ENCODE measurements around the gene DCUN1D2.

The DCUN1D2 gene

GRCh38 chr13:113536461-113537110, 46.1 kb upstream of the DCUN1D2 start:
- no peak for FAIRE-seq
- DNase-seq (ENCODE audit: insufficient read length, low spot score), result no peak
- TF ChIP-seq, protein P1, sequence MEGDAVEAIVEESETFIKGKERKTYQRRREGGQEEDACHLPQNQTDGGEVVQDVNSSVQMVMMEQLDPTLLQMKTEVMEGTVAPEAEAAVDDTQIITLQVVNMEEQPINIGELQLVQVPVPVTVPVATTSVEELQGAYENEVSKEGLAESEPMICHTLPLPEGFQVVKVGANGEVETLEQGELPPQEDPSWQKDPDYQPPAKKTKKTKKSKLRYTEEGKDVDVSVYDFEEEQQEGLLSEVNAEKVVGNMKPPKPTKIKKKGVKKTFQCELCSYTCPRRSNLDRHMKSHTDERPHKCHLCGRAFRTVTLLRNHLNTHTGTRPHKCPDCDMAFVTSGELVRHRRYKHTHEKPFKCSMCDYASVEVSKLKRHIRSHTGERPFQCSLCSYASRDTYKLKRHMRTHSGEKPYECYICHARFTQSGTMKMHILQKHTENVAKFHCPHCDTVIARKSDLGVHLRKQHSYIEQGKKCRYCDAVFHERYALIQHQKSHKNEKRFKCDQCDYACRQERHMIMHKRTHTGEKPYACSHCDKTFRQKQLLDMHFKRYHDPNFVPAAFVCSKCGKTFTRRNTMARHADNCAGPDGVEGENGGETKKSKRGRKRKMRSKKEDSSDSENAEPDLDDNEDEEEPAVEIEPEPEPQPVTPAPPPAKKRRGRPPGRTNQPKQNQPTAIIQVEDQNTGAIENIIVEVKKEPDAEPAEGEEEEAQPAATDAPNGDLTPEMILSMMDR (IDR thresholded peaks at IDR 0.05; ENCODE audit: insufficient read depth, missing control alignments), result no peak

DNA sequence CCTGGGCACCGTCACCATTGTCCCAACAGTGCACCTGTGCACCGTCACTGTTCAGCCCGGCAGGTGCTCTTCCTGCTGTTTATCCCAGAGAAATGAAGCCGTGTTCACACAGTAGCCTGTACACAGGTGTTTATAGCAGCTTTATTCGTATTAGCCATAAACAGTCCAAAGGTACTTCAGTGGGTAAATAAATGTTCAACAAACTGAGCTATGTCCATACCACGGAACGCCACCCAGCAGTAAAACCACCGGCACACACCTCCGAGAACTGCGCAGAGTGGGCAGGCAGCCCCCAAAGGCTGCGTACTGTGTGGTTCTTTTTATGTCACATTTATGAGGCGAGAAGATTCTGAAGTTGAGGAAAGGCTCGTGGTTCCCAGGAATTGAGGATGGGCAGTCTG, 44.9 kb upstream of the DCUN1D2 start:
- no peak for FAIRE-seq
- DNase-seq (ENCODE audit: insufficient read length, low spot score), result no peak
- TF ChIP-seq, protein P1 (IDR thresholded peaks at IDR 0.05; ENCODE audit: insufficient read depth, missing control alignments), result no peak

DNA sequence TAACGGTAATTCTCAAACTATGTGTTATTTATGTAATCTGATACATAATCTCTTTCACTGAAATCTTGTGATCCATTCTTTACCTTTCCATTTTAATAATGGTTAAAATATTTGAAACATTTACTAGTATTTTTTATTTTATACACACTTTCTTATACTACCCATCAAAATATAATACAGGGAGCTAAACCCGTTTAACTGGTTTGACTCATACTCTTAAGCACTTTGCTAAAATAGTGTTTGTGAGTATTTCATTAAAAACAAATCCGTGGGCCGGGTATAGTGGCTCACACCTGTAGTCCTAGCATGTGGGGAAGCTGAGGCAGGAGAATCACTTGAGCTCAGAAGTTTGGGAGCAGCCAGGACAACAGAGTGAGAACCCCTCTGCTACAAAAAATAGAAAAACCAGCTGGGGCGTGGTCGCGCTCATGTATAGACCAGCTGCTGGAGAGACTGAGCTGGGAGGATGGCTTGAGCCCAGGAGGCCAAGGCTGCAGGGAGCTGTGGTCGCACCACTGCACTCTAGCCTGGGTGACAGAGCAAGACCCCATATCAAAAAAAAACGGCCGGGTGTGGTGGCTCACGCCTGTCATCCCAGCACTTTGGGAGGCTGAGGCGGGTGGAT, 43.8 kb upstream of the DCUN1D2 start:
- DNase-seq (ENCODE audit: insufficient read length, low spot score) (no peak), FAIRE-seq (no peak)
- TF ChIP-seq, protein P1 (IDR thresholded peaks at IDR 0.05; ENCODE audit: insufficient read depth, missing control alignments), result no peak

DNA sequence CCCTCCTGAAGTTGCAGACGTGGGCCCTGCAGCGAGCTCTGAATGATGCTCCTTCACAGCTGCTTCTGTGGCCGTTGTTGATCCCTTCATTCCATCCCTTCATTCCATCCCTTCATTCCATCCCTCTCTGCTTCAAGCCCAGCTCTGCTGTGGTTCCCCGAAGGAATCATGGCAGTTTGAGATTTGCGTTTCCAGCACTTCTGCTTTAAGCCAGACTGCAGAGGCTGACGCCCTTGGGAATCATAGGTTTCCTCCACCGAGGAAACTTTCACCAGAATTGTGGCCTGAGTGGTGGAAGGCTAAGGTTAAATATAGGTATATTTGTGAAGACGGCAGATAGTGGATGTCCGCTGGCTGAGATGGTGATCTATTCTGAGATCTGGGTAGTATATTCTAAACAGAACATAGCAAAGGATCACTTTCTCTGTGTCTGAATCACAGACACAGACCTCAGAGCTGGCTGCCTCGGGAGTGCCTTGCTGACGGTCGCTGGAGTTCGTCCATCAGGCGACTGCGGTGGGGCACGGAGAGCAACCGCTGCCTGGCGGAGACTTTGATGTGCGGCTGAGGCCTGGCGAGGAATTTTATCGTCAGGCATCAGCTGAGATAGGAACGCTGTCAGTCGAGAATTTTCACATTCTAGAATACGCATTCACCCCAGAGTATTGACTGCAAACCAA, 42.8 kb upstream of the DCUN1D2 start:
- DNase-seq (ENCODE audit: insufficient read length, low spot score) (no peak), FAIRE-seq (no peak)
- TF ChIP-seq, protein P1 (IDR thresholded peaks at IDR 0.05; ENCODE audit: insufficient read depth, missing control alignments), result no peak

DNA sequence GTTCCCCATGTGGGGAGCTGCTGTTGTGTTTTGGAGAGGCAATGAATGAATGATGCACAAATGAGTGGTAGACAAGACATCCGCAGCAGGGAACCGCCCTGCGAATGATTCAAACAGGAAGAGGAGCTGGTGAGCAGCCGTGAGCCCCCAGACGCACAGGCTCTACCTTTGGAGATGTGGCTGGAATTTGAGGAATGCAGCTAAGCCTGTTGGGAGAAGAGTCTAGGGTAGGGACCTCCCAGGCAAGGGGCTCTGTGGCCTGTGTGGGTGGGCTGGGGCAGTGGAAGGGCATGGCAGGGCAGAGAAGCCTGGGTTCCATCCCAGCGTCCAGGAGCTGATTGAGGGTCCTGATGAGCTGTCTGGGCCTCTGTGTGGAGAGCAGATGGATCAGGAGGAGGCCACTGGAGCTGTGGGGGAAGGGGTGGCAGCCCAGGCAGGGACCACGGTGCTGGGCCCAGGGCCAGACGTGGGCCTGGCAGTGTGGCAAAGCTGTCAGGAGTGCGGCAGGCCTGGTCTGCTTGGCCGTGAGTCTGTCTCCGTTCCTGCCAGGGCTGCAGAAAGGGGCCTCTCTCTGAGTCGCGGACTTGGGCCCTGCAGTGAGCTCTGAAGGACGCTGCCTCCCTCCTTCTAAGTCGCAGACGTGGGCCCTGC, 41.8 kb upstream of the DCUN1D2 start:
- TF ChIP-seq, protein P1 (IDR thresholded peaks at IDR 0.05; ENCODE audit: insufficient read depth, missing control alignments), result no peak
- FAIRE-seq (no peak), DNase-seq (ENCODE audit: insufficient read length, low spot score) (no peak)

DNA sequence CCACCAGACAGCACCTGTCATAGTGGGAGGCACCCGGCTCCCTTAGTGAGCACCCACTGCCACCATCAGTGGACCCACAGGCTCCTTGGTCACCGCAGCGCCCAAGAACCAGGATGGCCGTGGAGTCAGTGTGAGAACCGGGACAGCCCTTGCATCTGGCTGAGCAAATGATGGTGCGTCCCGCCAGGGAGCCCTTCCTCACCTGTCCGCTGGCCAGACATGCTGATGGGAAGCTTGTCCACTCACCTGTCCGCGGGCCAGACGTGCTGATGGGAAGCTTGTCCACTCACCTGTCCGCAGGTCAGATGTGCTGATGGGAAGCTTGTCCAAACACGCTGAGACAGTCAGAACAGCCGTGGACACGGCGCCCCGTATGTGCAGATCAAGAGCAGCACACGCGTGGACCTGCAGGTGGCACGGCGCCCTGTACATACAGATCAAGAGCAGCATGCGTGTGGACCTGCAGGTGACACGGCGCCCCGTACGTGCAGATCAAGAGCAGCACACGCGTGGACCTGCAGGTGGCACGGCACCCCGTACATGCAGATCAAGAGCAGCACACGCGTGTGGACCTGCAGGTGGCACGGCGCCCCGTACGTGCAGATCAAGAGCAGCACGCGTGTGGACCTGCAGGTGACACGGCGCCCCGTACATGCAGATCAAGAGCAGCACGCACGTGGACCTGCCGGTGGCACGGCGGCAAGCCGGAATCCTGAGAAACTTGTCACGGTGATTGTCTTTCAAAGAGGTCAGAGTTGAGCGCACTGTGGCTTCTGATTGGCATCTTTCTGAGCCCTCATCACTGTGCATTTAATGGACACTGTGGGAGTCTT, 40.7 kb upstream of the DCUN1D2 start:
- TF ChIP-seq, protein P1 (IDR thresholded peaks at IDR 0.05; ENCODE audit: insufficient read depth, missing control alignments), result no peak
- no peak for DNase-seq (ENCODE audit: insufficient read length, low spot score)
- no peak for FAIRE-seq
